Measurements from ENCODE around the gene PLCH2. TPM values are rescaled to one million over a fixed set of nuclear protein-coding genes. Genes with fewer than 3 reads are reported as not detected.

Gene PLCH2
- total RNA-seq, 1 experiment from 2014 or later, result 123 TPM

DNA sequence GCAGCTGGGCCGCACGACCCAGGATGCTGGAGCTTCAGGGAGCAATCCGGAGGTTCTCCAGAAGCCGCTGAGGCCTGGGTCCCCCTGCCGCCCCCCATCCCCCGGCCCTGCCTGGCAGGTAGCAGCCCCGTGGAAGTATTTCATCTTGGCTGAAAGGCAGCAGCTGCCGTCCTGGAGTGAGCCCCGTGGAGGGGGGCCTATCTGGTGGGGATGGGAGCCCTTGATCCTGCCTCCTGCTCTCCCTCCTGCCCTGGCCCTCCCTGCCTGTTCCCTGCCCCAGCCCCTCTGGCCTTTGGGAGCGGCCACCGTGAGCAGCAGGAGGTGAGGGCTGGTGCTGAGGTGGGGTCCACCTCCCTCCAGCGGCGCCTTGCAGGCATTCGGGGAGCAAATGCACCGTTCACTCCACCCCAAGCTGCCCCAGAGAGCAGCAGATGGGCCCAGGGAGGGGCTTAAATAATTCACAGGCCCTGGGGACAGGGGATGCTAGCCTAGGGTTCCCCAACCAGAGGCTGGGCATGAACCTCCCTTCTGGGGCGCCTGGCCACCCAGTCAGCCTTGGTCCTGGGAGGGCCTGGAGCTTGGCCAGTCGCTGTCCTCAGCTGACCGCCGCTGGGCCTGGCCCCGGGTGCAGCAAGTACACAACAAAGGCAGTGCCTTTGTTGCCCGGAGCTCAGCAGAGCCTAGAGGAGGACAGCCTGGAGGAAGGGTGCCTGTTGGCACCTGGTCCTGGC lies 23.7 kb upstream of the PLCH2 start:
- CTCF ChIA-PET, result interaction anchor here (0.7 kb wide), 1 partner anchor 15 kb away, joined by 3 read pairs; no protein-coding TSS in a partner anchor
- no TSS peak for BruUV-seq (replicated peaks)

GRCh38 chr1:2452932-2453315 lies 23.2 kb upstream of the PLCH2 start:
- H3K27me3 Mint-ChIP-seq (ENCODE audit: insufficient read depth, unreplicated experiment), result no peaks in the 10 kb centered on the region
- no peak for DNase-seq (ENCODE audit: unreplicated experiment)
- TF ChIP-seq, protein P1, sequence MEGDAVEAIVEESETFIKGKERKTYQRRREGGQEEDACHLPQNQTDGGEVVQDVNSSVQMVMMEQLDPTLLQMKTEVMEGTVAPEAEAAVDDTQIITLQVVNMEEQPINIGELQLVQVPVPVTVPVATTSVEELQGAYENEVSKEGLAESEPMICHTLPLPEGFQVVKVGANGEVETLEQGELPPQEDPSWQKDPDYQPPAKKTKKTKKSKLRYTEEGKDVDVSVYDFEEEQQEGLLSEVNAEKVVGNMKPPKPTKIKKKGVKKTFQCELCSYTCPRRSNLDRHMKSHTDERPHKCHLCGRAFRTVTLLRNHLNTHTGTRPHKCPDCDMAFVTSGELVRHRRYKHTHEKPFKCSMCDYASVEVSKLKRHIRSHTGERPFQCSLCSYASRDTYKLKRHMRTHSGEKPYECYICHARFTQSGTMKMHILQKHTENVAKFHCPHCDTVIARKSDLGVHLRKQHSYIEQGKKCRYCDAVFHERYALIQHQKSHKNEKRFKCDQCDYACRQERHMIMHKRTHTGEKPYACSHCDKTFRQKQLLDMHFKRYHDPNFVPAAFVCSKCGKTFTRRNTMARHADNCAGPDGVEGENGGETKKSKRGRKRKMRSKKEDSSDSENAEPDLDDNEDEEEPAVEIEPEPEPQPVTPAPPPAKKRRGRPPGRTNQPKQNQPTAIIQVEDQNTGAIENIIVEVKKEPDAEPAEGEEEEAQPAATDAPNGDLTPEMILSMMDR (IDR thresholded peaks at IDR 0.05; ENCODE audit: unreplicated experiment), result no peak
- CTCF ChIA-PET, result interaction anchor here (0.7 kb wide), 1 partner anchor 14 kb away, joined by 3 read pairs; no protein-coding TSS in a partner anchor
- BruUV-seq (replicated peaks), result no TSS peak
- no peaks in the 10 kb centered on the region for H3K36me3 Mint-ChIP-seq (ENCODE audit: insufficient read depth, unreplicated experiment)
- no peak overlapping the region for H3K4me3 Mint-ChIP-seq (ENCODE audit: unreplicated experiment)
- POLR2A ChIA-PET, result no interaction called here
- no peaks in the 10 kb centered on the region for H3K4me1 Mint-ChIP-seq (ENCODE audit: insufficient read depth, unreplicated experiment)
- no peaks in the 10 kb centered on the region for H3K9me3 Mint-ChIP-seq (ENCODE audit: unreplicated experiment)
- H3K27ac Mint-ChIP-seq (ENCODE audit: low read depth, unreplicated experiment), result no peak overlapping the region
- intact Hi-C loops (cut with micrococcal nuclease), result no loop called here

More for the DNA sequence above, 23.7 kb upstream of the PLCH2 start:
- Mint-ChIP-seq H3K4me3 (ENCODE audit: unreplicated experiment) (no peak overlapping the region), H3K9me3 (ENCODE audit: unreplicated experiment) (no peaks in the 10 kb centered on the region), H3K27ac (ENCODE audit: low read depth, unreplicated experiment) (no peak overlapping the region), H3K4me1 (ENCODE audit: insufficient read depth, unreplicated experiment) (no peaks in the 10 kb centered on the region), H3K36me3 (ENCODE audit: insufficient read depth, unreplicated experiment) (no peaks in the 10 kb centered on the region), H3K27me3 (ENCODE audit: insufficient read depth, unreplicated experiment) (no peaks in the 10 kb centered on the region)
- no peak for DNase-seq (ENCODE audit: unreplicated experiment)
- POLR2A ChIA-PET, result no interaction called here
- intact Hi-C loops (cut with micrococcal nuclease), result no loop called here
- TF ChIP-seq, protein P1 (IDR thresholded peaks at IDR 0.05; ENCODE audit: unreplicated experiment), result no peak

- CTCF ChIA-PET, result no interaction called here
- H3K4me3 Mint-ChIP-seq (ENCODE audit: unreplicated experiment), result no peak overlapping the region
Observed at GRCh38 chr1:2454227-2454626, 21.9 kb upstream of the PLCH2 start.

GRCh38 chr1:2455757-2456156 lies 20.3 kb upstream of the PLCH2 start:
- Mint-ChIP-seq H3K27me3 (ENCODE audit: insufficient read depth, unreplicated experiment) (no peaks in the 10 kb centered on the region), H3K4me3 (ENCODE audit: unreplicated experiment) (no peak overlapping the region), H3K27ac (ENCODE audit: low read depth, unreplicated experiment) (no peak overlapping the region), H3K4me1 (ENCODE audit: insufficient read depth, unreplicated experiment) (no peaks in the 10 kb centered on the region), H3K9me3 (ENCODE audit: unreplicated experiment) (no peaks in the 10 kb centered on the region), H3K36me3 (ENCODE audit: insufficient read depth, unreplicated experiment) (no peaks in the 10 kb centered on the region)
- DNase-seq (ENCODE audit: unreplicated experiment), result no peak
- TF ChIP-seq, protein P1 (IDR thresholded peaks at IDR 0.05; ENCODE audit: unreplicated experiment), result no peak
- CTCF ChIA-PET, result interaction anchor here (1.4 kb wide), 1 partner anchor 32 kb away, joined by 5 read pairs; no protein-coding TSS in a partner anchor
- POLR2A ChIA-PET, result interaction anchor here (0.6 kb wide), 1 partner anchor 15 kb away, joined by 4 read pairs; no protein-coding TSS in a partner anchor
- no TSS peak for BruUV-seq (replicated peaks)
- intact Hi-C loops (cut with micrococcal nuclease), result no loop called here

More at GRCh38 chr1:2454227-2454626, 21.9 kb upstream of the PLCH2 start:
- Mint-ChIP-seq H3K36me3 (ENCODE audit: insufficient read depth, unreplicated experiment) (no peaks in the 10 kb centered on the region), H3K27me3 (ENCODE audit: insufficient read depth, unreplicated experiment) (no peaks in the 10 kb centered on the region), H3K9me3 (ENCODE audit: unreplicated experiment) (no peaks in the 10 kb centered on the region), H3K27ac (ENCODE audit: low read depth, unreplicated experiment) (no peak overlapping the region), H3K4me1 (ENCODE audit: insufficient read depth, unreplicated experiment) (no peaks in the 10 kb centered on the region)
- TF ChIP-seq, protein P1 (IDR thresholded peaks at IDR 0.05; ENCODE audit: unreplicated experiment), result no peak
- BruUV-seq (replicated peaks), result no TSS peak
- intact Hi-C loops (cut with micrococcal nuclease), result no loop called here
- POLR2A ChIA-PET, result no interaction called here
- DNase-seq (ENCODE audit: unreplicated experiment), result no peak

All from MCF 10A (cell line).